GM20000 (cell line): ENCODE measurements around the gene CNTNAP5.

ENCODE experiments used
- DNase-seq: peaks from one replicate; pipeline ENCODE4 v3.0.0; 2012; ENCODE audit warnings: low spot score
- CTCF ChIP-seq: IDR thresholded peaks from 2 replicates; pipeline ENCODE4 v1.5.1; 2012; ENCODE audit warnings: mild to moderate bottlenecking, control low read depth; ENCODE audit errors: extremely low read depth, missing control alignments

Gene CNTNAP5

GRCh38 chr2:124838406-124838805, 813.3 kb downstream of the CNTNAP5 start:
- TF ChIP-seq CTCF: no peak
- no peak for DNase-seq

- no peak for TF ChIP-seq CTCF
- DNase-seq: no peak
These were observed 842.2 kb downstream of the CNTNAP5 start for GRCh38 chr2:124867247-124867646.

GRCh38 chr2:124874219-124874618, 849.1 kb downstream of the CNTNAP5 start:
- DNase-seq: no peak
- TF ChIP-seq CTCF: no peak

- no peak for DNase-seq
- TF ChIP-seq CTCF: no peak
These were observed 849.6 kb downstream of the CNTNAP5 start for GRCh38 chr2:124874676-124875075.

- no peak for DNase-seq
- TF ChIP-seq CTCF: no peak
These were observed 850.6 kb downstream of the CNTNAP5 start for GRCh38 chr2:124875627-124876244.

- TF ChIP-seq CTCF: no peak
- no peak for DNase-seq
These were observed 852.1 kb downstream of the CNTNAP5 start for GRCh38 chr2:124877141-124877577.

GRCh38 chr2:124879640-124880039, 854.6 kb downstream of the CNTNAP5 start:
- no peak for TF ChIP-seq CTCF
- no peak for DNase-seq
